GM18861 (cell line): ENCODE results near the gene SMPD2.

Experiments used
- ATAC-seq: cut with Tn5 transposase; IDR thresholded peaks from one replicate; pipeline ENCODE4 v1.9.1; 2021; ENCODE audit not compliant: unreplicated experiment

SMPD2 gene, protein sequence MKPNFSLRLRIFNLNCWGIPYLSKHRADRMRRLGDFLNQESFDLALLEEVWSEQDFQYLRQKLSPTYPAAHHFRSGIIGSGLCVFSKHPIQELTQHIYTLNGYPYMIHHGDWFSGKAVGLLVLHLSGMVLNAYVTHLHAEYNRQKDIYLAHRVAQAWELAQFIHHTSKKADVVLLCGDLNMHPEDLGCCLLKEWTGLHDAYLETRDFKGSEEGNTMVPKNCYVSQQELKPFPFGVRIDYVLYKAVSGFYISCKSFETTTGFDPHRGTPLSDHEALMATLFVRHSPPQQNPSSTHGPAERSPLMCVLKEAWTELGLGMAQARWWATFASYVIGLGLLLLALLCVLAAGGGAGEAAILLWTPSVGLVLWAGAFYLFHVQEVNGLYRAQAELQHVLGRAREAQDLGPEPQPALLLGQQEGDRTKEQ

DNA sequence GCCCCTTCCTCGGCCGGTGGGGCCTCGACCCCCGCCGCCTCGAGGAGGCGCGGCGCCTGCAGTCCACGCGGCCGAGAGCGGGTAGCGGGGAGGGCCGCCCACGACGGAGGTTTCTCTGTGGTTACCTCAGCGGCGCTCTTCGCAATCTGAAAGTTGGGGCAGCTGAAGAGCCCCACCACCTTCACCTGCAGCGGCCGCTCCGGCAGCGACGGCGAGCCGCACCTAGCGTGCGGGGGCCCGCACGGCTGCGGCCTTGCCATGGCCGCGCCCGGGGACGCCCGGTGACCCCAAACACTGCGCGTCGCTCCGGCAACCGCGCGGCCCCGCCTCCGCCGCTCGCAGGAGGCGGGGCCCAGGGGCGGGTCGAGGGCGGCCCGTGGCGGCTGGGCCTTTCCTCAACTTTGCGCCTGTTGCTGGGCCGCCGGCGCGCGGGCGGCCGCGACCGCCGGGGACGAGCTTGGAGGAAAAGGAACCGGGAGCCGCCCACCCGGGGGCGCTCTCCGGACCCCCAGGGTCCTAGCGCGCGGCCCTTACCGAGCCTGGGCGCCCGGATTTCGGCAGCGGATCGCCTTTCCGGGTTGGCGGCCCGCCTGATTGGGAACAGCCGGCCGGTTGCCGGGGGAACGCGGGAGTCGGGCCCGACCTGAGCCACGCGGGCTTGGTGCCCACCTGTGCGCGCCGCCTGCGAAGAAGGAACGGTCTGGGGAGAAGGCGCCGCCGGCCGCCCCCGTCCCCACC is at the start of gene SMPD2, which contains the start of gene PPIL6:
SMPD2 (plus strand) TSS at position 394 of the 738 bp plus-strand sequence. CDS start 398 bp downstream, outside the sequence.
PPIL6 (minus strand) TSS at position 298 of the 738 bp plus-strand sequence; CDS start at position 260, 38 bp downstream.
- ATAC-seq: peak; percentile 87

GRCh38 chr6:109393157-109393885 is 47.2 kb upstream of the SMPD2 start:
- no peak for ATAC-seq

DNA sequence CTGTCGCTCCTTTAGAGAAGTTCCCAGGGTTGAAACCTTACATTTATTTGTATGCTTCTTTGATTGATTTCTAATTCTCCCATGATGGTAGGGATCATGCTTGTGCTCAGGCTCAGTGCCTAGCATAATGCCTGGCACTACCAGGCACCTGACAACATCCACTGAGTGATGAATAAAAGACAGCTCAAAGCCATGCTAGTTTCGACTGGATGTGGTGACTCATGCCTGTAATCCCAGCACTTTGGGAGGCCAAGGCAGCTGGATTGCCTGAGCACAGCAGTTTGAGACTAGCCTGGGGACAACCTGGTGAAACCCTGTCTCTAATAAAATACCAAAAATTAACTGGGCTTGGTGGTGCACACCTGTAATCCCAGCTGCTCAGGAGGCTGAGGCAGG is 46.6 kb upstream of the SMPD2 start:
- ATAC-seq: no peak

- no peak for ATAC-seq
Measured at GRCh38 chr6:109396046-109396718, 44.3 kb upstream of the SMPD2 start.

DNA sequence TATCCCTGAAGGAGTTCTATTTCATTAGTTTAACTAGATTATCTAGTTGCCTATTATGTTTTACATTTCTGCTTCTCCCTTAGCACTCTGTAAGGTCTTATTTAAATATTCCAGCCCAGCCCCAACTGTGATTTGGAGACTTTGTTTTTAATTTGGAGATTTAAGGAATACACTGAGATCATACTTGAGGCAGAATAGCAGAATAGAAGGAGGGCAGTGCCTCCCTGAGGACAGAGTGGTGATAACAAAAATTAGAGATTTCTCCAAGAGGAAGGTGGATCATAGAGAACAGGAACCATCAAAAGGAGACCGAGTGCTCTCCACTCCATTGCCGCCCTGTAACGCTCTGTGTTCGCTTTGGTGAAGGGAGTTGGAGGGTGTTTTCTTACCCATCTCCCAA is 43.5 kb upstream of the SMPD2 start:
- no peak for ATAC-seq

DNA sequence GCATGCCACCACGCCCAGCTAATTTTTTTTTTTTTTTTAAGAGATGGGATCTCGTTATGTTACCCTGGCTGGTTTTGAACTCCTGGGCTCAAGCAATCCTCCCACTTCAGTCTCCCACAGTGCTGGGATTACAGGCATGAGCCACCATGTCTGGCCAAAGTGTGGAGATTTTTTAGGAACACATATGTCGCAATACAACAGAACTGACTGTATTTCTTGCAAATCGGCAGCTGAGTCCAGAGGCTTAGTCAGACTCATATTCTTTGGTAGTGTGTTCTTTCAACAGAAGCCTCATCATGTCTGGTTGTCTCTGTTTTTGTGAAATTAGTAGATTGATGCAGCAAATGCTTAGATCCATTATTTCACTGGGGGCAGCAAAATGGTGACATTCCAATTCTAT is 34.3 kb upstream of the SMPD2 start:
- ATAC-seq: no peak

DNA sequence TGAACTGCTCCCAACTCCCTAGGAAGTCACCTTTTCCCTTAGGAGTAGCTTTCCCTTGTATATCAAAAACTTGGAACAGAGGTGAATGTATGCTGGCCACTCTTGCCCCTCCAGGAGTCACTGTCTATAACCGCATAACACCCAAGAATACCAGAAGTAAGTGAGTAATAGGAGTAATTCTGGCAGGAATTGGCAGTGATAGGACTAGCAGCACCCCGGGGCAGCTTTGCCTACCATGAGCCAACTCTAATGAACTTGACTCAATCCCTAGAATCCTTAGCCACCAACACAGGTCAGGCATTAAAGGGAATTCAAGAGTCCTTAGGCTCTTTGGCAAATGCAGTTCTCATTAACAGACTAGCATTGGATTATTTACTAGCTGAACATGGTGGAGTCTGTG is 29.5 kb upstream of the SMPD2 start:
- no peak for ATAC-seq

DNA sequence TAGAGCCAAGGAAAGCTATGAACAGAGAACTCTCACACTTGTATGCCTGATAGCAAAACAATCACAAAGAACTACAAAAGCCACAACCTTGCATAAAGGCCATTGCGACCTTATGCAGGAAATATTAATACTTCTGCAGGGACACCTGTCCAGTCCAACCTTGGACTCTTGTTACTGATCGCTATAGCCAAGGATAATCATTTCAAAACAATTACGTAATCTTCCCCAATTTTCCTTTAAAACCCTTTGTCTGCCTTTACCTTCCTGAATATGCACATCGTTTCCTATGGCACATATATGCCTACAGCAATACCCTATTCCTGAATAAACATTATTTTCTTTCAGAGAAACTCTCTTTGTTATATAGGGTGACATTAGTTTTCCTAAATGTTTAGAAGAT is 22.9 kb upstream of the SMPD2 start:
- no peak for ATAC-seq

- ATAC-seq: no peak
Measured at GRCh38 chr6:109420751-109421150, 19.8 kb upstream of the SMPD2 start.

- no peak for ATAC-seq
Measured at GRCh38 chr6:109421184-109421583, 19.3 kb upstream of the SMPD2 start.

DNA sequence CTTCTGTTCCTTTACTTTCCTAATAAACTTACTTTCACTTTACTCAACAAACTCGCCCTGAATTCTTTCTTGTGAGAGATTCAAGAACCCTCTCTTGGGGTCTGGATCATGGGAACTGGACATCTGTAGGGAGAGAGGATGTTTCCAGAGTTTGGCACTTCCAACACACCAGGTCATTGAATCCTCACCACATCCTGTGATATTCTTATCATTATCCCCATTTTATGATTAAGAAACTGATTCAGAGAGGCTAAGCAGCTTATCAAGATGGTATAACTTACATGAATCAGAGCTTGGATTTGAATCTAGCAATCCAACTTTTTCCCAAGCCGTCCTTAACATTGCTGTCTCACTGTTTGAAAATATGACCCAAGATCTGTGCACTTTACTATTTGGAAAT is 15.6 kb upstream of the SMPD2 start:
- ATAC-seq: no peak

DNA sequence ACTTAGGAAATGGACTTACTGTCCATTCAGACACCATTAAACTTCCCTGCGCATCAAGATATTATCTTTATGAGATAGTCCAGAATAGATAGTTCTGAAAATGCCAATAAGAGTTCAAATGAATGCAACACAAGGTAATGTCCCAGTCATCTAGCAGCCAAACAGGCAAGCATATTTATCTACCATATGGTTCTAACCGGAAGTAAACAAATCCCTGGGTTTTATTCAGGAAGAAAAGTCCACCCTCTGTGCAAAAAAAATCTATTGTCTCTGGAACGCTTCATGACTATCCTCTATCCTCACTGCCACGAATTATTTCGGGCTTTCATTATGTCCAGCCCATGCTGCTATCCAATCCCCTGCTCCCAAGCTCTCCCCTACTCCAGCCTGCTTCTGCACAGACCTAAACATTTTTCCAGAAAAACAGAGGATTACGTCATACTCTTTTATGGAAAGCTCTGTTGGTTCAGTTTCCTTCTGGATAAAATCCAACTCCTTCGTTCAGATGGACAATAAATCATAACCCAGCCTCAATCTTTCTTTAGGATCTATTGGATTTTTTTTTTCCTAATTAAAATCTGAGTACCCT is 11.5 kb upstream of the SMPD2 start:
- no peak for ATAC-seq

- no peak for ATAC-seq
Measured at GRCh38 chr6:109429496-109429895, 11.0 kb upstream of the SMPD2 start.

DNA sequence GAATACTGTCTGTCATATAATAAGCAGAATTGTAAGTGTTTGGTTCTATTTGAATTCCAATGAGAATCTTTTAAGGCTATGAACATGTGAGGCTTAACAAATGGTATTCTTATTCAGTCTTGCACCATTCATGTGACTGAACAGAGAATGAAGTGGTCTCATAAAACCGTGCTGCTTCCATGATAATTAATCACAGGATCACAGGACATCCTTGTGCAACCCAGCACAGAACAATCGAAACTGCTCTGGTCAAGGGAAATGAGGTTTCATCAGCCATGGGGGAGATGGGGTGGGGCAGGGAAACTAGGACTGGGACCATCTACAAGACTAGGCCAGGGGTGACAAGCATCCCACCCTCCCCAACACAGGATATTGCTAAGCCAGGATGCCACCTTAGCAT is 6.1 kb upstream of the SMPD2 start:
- no peak for ATAC-seq

GRCh38 chr6:109436041-109436440 is 4.5 kb upstream of the SMPD2 start:
- ATAC-seq: no peak

- ATAC-seq: no peak
Measured at GRCh38 chr6:109441069-109441816, 719 bp downstream of the SMPD2 start.

- ATAC-seq: no peak
Measured at GRCh38 chr6:109442393-109442924, 1.9 kb downstream of the SMPD2 start.

GRCh38 chr6:109443425-109443950 is 3.0 kb downstream of the SMPD2 start:
- ATAC-seq: no peak

GRCh38 chr6:109445382-109445781 is 4.9 kb downstream of the SMPD2 start:
- ATAC-seq: no peak
